Fibroblast of lung (primary cell): Measurements from ENCODE around the gene VWC2L.

ENCODE experiments used
- CTCF ChIP-seq, 2 donors: IDR thresholded peaks in 1 of 2; conservative IDR thresholded peaks in 1 of 2; 1 replicate in 1 of 2; 2 replicates in 1 of 2; pipeline ENCODE4 v1.5.1; 2011 to 2012; ENCODE audit warnings: low read length in 2 of 2, control low read depth in 1 of 2, inconsistent platforms in 1 of 2, low read depth in 1 of 2, mild to moderate bottlenecking in 1 of 2
- EZH2 ChIP-seq: IDR thresholded peaks from 2 replicates; pipeline ENCODE4 v1.5.1; 2012; ENCODE audit warnings: low read length, control low read depth, mild to moderate bottlenecking; ENCODE audit errors: missing control alignments

- no peak for TF ChIP-seq CTCF (conservative IDR thresholded peaks at IDR 0.05 in 1 of 2, IDR thresholded peaks at IDR 0.05 in 1 of 2; ENCODE audit: low read depth in 1 of 2, low read length in 2 of 2)
- no peak for TF ChIP-seq EZH2
These were observed 81.3 kb downstream of the VWC2L start for GRCh38 chr2:214492152-214492551.
